ENCODE results near the gene CDC5L.

- TF ChIP-seq CTCF (IDR thresholded peaks at IDR 0.05), result no peak
- no peak for TF ChIP-seq POLR2A (IDR thresholded peaks at IDR 0.05)
Observed at GRCh38 chr6:44446626-44447300, 59.3 kb downstream of the CDC5L start.
